NCI-H345 (cell line): ENCODE measurements around the gene MANSC4.

Experiments used
- DNase-seq: peaks from one replicate; lab custom pipeline; 2025; lab: John Stamatoyannopoulos, UW

Gene MANSC4

GRCh38 chr12:27800819-27801218 is 20.8 kb upstream of the MANSC4 start:
- no peak for DNase-seq

DNA sequence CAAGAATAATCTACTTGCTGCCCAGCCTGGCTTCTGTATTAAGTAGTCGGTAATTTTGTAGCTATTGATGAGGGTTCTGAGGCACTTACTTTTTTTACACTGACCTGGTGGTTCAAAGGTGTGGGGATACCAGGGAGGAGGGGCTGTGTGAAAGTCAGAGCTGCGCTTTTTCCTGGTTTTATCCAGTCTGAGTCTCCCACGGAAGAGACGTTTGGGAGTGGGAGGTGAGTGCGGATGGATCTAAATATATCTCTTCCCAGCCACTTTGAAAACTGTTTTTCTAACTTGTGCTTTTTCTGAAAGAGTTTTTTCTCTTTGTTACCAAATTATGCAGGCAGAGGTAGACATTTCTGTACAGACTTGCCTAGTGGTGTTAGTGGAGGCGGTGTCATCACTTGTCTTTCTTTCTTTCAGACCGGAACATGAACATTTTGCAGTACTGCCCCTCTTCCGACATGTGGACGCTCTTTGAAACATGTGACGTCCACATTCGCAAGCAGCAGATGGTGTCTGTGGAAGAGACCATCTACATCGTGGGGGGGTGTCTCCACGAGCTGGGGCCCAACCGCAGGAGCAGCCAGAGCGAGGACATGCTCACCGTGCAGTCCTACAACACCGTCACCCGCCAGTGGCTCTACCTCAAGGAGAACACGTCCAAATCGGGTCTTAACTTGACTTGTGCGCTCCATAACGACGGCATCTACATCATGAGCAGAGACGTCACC is 17.4 kb upstream of the MANSC4 start:
- no peak for DNase-seq

DNA sequence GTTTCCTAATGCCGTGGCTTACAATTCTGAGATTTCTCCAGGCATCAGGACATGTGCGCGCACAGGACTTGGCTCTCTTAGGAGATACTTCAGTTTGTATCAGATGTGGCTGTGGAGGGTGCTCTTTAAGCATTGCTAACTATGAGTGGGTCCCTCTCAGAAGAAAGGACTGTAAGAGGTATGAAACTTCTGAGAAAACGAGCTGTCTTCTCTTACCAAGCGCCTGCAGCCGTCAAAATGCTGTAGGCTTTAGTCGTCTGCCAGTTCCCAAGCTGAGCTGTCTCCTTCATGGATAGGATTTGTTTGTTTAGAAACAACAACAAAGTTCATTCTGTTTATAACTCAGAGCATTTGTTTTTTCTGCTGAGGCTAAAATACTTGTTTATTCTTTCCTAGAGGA is 16.1 kb upstream of the MANSC4 start:
- no peak for DNase-seq

DNA sequence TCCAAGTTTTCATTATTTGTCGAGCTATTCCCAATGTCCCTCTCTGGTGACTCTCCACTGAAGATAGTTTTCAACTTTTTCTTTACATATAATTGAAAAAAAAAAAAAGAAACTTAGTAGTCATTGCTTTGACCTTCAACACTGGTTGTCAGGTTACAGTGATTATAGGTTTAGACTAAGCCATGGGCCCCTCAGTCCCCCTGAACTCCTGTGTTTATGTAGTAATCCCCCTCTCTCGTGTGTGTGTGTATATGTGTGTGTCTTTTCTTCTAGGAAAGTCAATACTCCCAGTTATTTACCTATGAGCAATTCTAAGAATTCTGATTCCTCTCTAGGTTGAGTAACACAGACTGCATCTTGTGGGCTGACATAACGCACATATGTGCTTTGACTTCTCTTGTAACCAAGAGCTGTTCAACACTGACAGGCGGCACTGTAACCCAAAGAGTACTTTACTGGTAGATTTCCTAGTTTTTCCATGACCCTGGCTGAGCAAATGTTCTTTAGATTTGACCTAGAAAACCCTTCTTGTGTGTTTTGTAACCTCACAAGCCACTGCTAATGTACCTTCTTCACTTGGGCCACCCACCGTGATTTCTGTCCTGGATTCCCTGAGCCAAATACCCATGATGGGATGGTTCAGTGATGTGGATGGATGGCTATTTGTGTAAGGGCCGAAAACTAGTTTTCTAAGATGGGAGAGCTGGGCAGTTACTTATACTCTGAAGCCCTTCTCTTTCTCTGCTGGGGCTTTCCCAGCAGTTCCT is 15.0 kb upstream of the MANSC4 start:
- no peak for DNase-seq

- no peak for DNase-seq
These were observed 10.1 kb upstream of the MANSC4 start for GRCh38 chr12:27790179-27790578.

DNA sequence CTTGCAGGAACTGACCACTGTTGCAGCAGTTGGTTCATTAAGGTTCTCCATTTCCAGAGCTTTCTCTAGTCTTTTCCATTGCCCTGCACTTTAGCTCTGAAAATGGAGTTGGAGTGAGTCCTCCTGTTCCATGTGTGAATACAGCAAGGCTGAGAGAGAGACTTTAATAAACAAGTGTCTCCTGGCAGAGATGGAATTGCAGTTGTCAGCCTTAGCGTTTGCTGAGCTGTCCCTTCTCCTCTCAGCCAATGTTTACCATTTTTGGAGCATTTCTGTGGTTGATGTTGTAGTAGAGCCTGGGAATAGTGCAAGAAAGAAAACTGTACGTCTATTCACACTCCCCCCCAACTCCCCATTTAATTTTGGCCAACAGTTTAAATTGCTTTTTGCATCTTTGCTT is 7.5 kb upstream of the MANSC4 start:
- DNase-seq: no peak

DNA sequence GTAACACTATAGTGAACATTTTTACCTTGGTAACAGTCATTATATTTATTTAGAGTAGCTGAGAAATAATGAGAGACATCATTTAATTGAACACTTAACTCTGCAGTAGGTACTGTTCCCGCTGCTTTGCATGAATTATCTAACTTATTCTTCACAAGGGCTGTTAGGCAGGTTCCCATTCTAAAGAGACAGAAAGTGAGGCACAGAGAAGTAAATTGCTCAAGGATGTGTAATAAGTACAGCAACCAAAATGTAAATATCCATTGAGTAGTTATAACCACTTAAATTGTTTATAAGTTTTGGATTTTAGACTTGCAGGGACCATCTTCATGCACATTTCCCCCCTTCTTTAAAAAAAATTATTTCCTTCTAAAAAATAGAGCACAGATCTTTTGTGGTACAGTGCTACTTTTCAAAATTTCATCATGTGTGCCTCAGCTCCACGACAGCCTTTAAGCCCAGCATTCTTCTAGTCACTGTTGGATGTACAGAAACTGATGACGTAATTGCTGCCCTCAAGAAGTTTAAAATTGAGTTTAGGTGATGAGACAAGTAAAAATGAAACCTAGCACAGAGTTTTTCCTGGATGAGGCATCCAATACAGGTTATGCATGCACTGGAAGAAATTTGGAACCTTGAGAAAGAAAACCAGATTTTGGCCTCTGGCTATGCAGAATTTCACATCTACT is 6.0 kb upstream of the MANSC4 start:
- DNase-seq: no peak

DNA sequence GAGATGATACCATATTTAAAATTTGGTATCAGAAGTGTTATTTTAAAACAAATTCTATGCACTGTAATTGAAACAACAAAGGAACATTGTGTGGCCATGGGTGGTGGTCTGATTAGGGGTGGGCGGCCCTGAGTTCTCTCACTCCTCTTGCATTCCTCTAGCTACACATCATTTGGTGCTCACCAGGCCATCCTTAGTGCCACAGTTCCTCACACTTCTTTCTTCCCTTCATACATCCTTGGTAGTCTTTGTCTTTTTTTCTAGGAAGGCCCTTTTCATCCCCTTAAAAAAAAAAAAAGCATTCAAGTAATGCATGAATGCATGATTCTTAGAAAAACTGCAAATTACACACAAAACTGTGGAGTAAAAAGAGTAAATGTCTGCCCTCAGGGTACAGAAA is 2.4 kb upstream of the MANSC4 start:
- DNase-seq: no peak

DNA sequence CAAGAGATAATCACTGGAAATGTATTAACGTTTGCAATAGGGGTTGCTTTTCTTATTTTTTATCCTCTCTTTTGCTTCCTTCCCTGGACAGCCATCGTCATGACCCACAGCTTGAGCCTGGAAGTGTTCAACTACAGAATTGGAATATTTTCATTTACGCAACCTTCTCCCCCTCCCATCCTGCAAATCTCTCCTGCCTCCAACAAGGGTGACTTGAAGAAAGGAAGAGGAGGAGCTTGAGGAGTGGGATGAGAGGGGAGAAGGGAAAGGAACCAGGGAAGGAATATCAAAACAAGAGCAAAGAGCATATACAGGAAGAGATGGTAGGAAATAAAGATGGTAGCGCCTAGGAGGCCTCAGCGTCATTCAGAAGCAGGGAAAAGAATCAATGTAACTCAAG is 1.6 kb upstream of the MANSC4 start:
- DNase-seq: no peak

DNA sequence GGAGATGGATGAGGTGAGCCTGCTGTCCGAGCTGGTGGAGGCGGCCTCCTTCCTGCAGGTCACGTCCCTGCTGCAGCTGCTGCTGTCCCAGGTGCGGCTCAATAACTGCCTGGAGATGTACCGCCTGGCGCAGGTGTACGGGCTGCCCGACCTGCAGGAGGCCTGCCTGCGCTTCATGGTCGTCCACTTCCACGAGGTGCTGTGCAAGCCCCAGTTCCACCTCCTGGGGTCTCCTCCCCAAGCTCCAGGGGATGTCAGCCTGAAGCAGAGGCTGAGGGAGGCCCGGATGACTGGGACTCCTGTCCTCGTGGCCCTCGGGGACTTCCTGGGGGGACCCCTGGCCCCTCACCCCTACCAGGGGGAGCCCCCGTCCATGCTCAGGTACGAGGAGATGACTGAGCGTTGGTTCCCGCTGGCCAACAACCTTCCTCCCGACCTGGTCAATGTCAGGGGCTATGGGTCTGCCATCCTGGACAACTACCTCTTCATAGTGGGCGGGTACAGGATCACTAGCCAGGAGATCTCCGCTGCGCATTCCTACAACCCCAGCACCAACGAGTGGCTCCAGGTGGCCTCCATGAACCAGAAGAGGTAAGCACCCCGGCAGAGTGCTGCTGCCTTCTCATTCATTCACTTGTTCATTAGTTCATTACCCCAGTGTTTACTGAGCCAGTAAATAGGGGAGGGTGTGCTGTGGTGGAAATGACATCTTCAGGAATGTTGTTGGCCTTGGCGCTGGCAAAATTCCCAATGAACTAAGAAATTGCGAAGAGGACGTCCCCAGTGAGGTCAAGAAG is 774 bp upstream of the MANSC4 start:
- DNase-seq: peak; percentile 51

DNA sequence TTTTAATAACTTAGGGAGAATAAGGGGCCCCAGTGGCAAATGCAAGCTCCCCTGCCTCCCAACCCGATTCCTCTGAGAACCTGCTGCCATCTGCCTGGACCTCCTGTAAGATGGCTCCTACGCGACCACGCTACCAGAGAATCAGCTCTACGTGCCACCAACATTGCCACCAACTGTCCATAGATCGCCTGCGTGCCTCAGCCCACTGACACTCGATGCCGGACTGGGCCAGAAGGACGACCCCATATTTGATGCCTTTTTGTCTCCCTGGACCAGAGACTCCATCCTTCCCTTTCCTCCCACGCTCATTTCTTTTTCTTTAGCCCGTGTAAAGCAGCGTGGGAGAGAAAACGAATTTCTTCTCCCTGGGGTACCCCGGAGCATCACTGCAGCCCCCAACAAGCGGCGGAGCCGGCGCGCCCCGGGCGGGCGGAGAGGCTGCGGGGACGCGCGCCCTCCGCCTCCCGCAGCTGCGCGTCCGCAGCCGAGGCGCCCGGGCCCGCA is 568 bp downstream of the MANSC4 start:
- DNase-seq: peak; percentile 25

GRCh38 chr12:27778206-27778605 is 1.8 kb downstream of the MANSC4 start:
- no peak for DNase-seq

GRCh38 chr12:27777141-27777540 is 2.9 kb downstream of the MANSC4 start:
- no peak for DNase-seq

GRCh38 chr12:27772328-27773049 is 7.5 kb downstream of the MANSC4 start:
- no peak for DNase-seq

GRCh38 chr12:27771481-27772327 is 8.3 kb downstream of the MANSC4 start:
- no peak for DNase-seq

- DNase-seq: no peak
These were observed 10.8 kb downstream of the MANSC4 start for GRCh38 chr12:27769142-27769673.

- DNase-seq: no peak
These were observed 13.4 kb downstream of the MANSC4 start for GRCh38 chr12:27766587-27766986.

- no peak for DNase-seq
These were observed 17.3 kb downstream of the MANSC4 start for GRCh38 chr12:27762757-27763156.

GRCh38 chr12:27756670-27757195 is 23.3 kb downstream of the MANSC4 start:
- DNase-seq: no peak

DNA sequence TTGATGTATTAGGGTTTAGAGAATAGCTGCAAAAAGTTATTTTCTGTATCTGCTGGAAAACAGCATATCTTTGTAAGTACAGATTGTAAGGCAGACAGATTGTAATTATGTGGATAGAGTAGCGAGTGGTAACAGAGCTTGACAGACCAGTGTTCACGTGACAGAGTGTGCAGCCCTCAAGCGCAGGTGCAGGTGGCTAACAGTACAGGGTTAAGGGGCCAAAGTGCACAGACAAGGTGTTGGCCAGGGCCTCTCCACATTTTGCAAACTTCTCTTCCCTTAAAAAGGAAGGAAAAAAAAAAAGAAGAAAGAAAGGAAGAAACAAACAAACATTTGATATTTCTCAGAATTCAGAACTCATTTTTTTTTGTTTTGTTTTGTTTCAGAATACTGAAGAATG is 25.2 kb downstream of the MANSC4 start:
- no peak for DNase-seq
